HepG2 (cell line): ENCODE measurements around the gene DSCAM. TPM values are rescaled to one million over a fixed set of nuclear protein-coding genes. Genes with fewer than 3 reads are reported as not detected.

Experiments
- ATAC-seq: fragments of 200-7000 bp; cut with Tn5 transposase; 3 replicates; pipeline ENCODE4 v1.9.1; 2020; ENCODE audit warnings: mild to moderate bottlenecking, moderate library complexity
- BruUV-seq: library from RNA; stranded (reverse); fragments of 400-500 nt; replicated peaks from 2 replicates; lab custom pipeline; 2021; lab: Mats Ljungman, UMichigan
- CTCF ChIA-PET: fragments of 300-600 bp; formaldehyde crosslinking; extraction: SDS; loops from one replicate; lab custom pipeline; 2021; ENCODE audit warnings: low total read pairs, inconsistent platforms, low intra/inter-chr PET ratio; lab: Yijun Ruan, JAX
- POLR2A ChIA-PET: fragments of 350-600 bp; sonication (Branson Sonifier 250); formaldehyde crosslinking; loops from one replicate; lab custom pipeline; 2020; ENCODE audit warnings: antibody characterized with exemption, inconsistent platforms; lab: Yijun Ruan, JAX
- DNase-seq: peaks from one replicate; pipeline ENCODE4 v3.0.0-alpha.2; 2015; ENCODE audit warnings: low spot score
- FAIRE-seq: peaks from 3 replicates; lab custom pipeline; 2011; peaks lifted over from hg19 to GRCh38; lab: Jason Lieb, UNC
- H2AFZ ChIP-seq: one replicate; pipeline ENCODE4 v1.6.1; 2011; ENCODE audit warnings: low read length, inconsistent platforms
- H3K27ac ChIP-seq: fragments of 300-600 bp; 3 replicates; pipeline ENCODE4 v1.8.0; 2011; ENCODE audit warnings: mixed run types, mild to moderate bottlenecking, mixed read lengths, low read length, inconsistent platforms; ENCODE audit not compliant: insufficient read depth; ENCODE audit errors: extremely low read length
- H3K27me3 ChIP-seq, 2 experiments: fragments of 200-600 bp in 1 of 2; 2 replicates in 1 of 2; 3 replicates in 1 of 2; pipeline versions ENCODE4 v1.6.0 to v1.8.0; 2011; ENCODE audit warnings: low read length in 2 of 2, mild to moderate bottlenecking in 2 of 2, moderate library complexity in 2 of 2, inconsistent platforms in 1 of 2; ENCODE audit not compliant: insufficient read depth in 2 of 2, control insufficient read depth in 1 of 2
- H3K36me3 ChIP-seq, 2 experiments: fragments of 200-600 bp in 1 of 2; replicated peaks in 1 of 2; 2 replicates in 1 of 2; 3 replicates in 1 of 2; pipeline versions ENCODE4 v1.5.1 to v1.8.0; 2011; ENCODE audit warnings: low read length in 2 of 2, inconsistent platforms in 1 of 2; ENCODE audit not compliant: insufficient read depth in 2 of 2, control insufficient read depth in 1 of 2
- H3K4me1 ChIP-seq: 2 replicates; pipeline ENCODE4 v1.5.1; 2012; ENCODE audit warnings: low read length, inconsistent platforms; ENCODE audit not compliant: insufficient read depth
- H3K4me2 ChIP-seq: 2 replicates; pipeline ENCODE4 v1.6.0; 2011; ENCODE audit warnings: low read depth, low read length, inconsistent platforms
- H3K4me3 ChIP-seq, 3 experiments: fragments of 200-600 bp in 1 of 3; sonication (generic), shearing (Covaris generic) in 1 of 3; replicated peaks in 1 of 3; 2 replicates each; pipeline ENCODE4 v1.5.1; 2011 to 2016; ENCODE audit warnings: low read length in 3 of 3, inconsistent platforms in 2 of 3, low read depth in 2 of 3, mild to moderate bottlenecking in 2 of 3, control low read depth in 1 of 3, mixed read lengths in 1 of 3; ENCODE audit not compliant: insufficient read depth in 1 of 3
- H3K79me2 ChIP-seq: one replicate; pipeline ENCODE4 v1.6.1; 2011; ENCODE audit warnings: low read length, inconsistent platforms; ENCODE audit not compliant: insufficient read depth
- H3K9ac ChIP-seq: 2 replicates; pipeline ENCODE4 v1.6.0; 2011; ENCODE audit warnings: mild to moderate bottlenecking, low read depth, low read length, inconsistent platforms; ENCODE audit not compliant: insufficient read depth
- H3K9me3 ChIP-seq: 2 replicates; pipeline ENCODE4 v1.5.1; 2012; ENCODE audit warnings: mild to moderate bottlenecking, low read length
- H4K20me1 ChIP-seq: 2 replicates; pipeline ENCODE4 v1.6.0; 2011; ENCODE audit warnings: inconsistent platforms, mild to moderate bottlenecking, low read length, moderate library complexity; ENCODE audit not compliant: insufficient read depth
- ZNF207 ChIP-seq: fragments of 450-650 bp; IDR thresholded peaks from 2 replicates; pipeline ENCODE4 v1.6.1; 2016; ENCODE audit warnings: antibody characterized with exemption, borderline replicate concordance
- WGBS: methylation state at CpG from one replicate; pipeline ENCODE4 v1.1.6; 2017; ENCODE audit warnings: low lambda C conversion rate; 5-methylcytosine and 5-hydroxymethylcytosine counted together
- in situ Hi-C: cut with HindIII; loops from 2 replicates; pipeline ENCODE4 v1.10.0; 2017; ENCODE audit warnings: low pct_unique_long_range_greater_than_20kb; ENCODE audit not compliant: extremely low pct_ligation_motif_present
- intact Hi-C: fragments of 100-400 bp; cut with micrococcal nuclease; formaldehyde crosslinking; loops from one replicate; pipeline ENCODE4 v1.10.0; 2022; ENCODE audit not compliant: unreplicated experiment
- polyA plus RNA-seq, 8 experiments: library from polyadenylated mRNA; depleted of rRNA in 3 of 8; stranded (reverse) in 7 of 8; unstranded in 1 of 8; fragments of >200 nt; fragmentation: Illumina TruSeq in 4 of 8; extraction: Trizol in 4 of 8; gene quantifications; 2 replicates each; pipeline versions ENCODE4 v1.2.1 to v1.2.3, GENCODE V29; 2011 to 2016; ENCODE audit warnings: low read depth in 4 of 8, missing spikeins in 1 of 8, mixed read lengths in 1 of 8; ENCODE audit not compliant: insufficient read depth in 1 of 8
- total RNA-seq, 5 experiments: library from RNA; depleted of rRNA; stranded (reverse); fragments of >200 nt; fragmentation: Illumina TruSeq; extraction: Trizol; gene quantifications; 2 replicates each; pipeline ENCODE4 v1.2.3, GENCODE V29; 2016; ENCODE audit warnings: low read depth in 1 of 5
- TF ChIP-seq, protein P1 (sequence below): sonication (generic); formaldehyde crosslinking; IDR thresholded peaks from 2 replicates; pipeline ENCODE4 v1.9.0; 2021; ENCODE audit warnings: missing genetic modification reagents, borderline replicate concordance
- TF ChIP-seq, protein P2 (sequence below): sonication (generic); formaldehyde crosslinking; IDR thresholded peaks from 2 replicates; pipeline ENCODE4 v1.5.1; 2020; ENCODE audit warnings: missing genetic modification reagents, mild to moderate bottlenecking, borderline replicate concordance
- TF ChIP-seq, protein P3 (sequence below): sonication (generic); formaldehyde crosslinking; IDR thresholded peaks from 2 replicates; pipeline ENCODE4 v1.5.0; 2020; ENCODE audit warnings: mild to moderate bottlenecking, missing genetic modification reagents, borderline replicate concordance

DSCAM gene
- total and polyA plus RNA-seq, 2 of the 13 experiments (the other 11 are each of a cell fraction or from before 2014, with no cell fraction given) = not detected

DNA sequence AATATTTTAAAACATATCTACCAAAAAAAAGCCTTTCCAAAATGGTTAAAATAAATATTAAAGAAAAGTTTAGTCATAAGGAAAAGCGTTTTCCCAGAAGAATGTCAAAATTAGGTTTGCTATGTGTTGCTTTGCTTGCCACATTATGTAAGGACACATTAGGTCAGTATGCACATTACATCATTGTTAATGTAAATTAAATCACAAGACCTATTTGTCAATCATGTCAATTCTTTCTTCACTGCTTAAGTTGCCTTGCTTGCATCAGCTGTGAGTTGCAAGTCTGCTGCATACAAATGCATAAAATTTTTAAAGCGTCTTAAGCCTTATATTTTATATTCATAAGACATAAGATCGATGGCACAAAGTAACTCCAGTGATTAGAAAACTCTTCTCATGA is 530.9 kb downstream of the DSCAM start:
- Histone ChIP-seq H3K9me3 (peaks cover 87% of the 10 kb centered on the region), H3K4me2 (no peak overlapping the region)
- WGBS = 1% methylated on average over 3 of the region's 3 CpGs
- no peak for FAIRE-seq
- POLR2A ChIA-PET = no interaction called here
- TF ChIP-seq, protein P1, sequence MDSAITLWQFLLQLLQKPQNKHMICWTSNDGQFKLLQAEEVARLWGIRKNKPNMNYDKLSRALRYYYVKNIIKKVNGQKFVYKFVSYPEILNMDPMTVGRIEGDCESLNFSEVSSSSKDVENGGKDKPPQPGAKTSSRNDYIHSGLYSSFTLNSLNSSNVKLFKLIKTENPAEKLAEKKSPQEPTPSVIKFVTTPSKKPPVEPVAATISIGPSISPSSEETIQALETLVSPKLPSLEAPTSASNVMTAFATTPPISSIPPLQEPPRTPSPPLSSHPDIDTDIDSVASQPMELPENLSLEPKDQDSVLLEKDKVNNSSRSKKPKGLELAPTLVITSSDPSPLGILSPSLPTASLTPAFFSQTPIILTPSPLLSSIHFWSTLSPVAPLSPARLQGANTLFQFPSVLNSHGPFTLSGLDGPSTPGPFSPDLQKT = no peak
- TF ChIP-seq, protein P2, sequence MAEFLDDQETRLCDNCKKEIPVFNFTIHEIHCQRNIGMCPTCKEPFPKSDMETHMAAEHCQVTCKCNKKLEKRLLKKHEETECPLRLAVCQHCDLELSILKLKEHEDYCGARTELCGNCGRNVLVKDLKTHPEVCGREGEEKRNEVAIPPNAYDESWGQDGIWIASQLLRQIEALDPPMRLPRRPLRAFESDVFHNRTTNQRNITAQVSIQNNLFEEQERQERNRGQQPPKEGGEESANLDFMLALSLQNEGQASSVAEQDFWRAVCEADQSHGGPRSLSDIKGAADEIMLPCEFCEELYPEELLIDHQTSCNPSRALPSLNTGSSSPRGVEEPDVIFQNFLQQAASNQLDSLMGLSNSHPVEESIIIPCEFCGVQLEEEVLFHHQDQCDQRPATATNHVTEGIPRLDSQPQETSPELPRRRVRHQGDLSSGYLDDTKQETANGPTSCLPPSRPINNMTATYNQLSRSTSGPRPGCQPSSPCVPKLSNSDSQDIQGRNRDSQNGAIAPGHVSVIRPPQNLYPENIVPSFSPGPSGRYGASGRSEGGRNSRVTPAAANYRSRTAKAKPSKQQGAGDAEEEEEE = no peak
- no peak for TF ChIP-seq ZNF207
- TF ChIP-seq, protein P3, sequence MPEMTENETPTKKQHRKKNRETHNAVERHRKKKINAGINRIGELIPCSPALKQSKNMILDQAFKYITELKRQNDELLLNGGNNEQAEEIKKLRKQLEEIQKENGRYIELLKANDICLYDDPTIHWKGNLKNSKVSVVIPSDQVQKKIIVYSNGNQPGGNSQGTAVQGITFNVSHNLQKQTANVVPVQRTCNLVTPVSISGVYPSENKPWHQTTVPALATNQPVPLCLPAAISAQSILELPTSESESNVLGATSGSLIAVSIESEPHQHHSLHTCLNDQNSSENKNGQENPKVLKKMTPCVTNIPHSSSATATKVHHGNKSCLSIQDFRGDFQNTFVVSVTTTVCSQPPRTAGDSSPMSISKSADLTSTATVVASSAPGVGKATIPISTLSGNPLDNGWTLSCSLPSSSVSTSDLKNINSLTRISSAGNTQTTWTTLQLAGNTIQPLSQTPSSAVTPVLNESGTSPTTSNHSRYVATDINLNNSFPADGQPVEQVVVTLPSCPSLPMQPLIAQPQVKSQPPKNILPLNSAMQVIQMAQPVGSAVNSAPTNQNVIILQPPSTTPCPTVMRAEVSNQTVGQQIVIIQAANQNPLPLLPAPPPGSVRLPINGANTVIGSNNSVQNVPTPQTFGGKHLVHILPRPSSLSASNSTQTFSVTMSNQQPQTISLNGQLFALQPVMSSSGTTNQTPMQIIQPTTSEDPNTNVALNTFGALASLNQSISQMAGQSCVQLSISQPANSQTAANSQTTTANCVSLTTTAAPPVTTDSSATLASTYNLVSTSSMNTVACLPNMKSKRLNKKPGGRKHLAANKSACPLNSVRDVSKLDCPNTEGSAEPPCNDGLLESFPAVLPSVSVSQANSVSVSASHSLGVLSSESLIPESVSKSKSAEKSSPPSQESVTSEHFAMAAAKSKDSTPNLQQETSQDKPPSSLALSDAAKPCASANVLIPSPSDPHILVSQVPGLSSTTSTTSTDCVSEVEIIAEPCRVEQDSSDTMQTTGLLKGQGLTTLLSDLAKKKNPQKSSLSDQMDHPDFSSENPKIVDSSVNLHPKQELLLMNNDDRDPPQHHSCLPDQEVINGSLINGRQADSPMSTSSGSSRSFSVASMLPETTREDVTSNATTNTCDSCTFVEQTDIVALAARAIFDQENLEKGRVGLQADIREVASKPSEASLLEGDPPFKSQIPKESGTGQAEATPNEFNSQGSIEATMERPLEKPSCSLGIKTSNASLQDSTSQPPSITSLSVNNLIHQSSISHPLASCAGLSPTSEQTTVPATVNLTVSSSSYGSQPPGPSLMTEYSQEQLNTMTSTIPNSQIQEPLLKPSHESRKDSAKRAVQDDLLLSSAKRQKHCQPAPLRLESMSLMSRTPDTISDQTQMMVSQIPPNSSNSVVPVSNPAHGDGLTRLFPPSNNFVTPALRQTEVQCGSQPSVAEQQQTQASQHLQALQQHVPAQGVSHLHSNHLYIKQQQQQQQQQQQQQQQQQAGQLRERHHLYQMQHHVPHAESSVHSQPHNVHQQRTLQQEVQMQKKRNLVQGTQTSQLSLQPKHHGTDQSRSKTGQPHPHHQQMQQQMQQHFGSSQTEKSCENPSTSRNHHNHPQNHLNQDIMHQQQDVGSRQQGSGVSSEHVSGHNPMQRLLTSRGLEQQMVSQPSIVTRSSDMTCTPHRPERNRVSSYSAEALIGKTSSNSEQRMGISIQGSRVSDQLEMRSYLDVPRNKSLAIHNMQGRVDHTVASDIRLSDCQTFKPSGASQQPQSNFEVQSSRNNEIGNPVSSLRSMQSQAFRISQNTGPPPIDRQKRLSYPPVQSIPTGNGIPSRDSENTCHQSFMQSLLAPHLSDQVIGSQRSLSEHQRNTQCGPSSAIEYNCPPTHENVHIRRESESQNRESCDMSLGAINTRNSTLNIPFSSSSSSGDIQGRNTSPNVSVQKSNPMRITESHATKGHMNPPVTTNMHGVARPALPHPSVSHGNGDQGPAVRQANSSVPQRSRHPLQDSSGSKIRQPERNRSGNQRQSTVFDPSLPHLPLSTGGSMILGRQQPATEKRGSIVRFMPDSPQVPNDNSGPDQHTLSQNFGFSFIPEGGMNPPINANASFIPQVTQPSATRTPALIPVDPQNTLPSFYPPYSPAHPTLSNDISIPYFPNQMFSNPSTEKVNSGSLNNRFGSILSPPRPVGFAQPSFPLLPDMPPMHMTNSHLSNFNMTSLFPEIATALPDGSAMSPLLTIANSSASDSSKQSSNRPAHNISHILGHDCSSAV (CRISPR knock-in tag) = no peak
- TF ChIP-seq, all 625 proteins: peak for 0
- H3K4me3 ChIP-seq = no peak overlapping the region
- BruUV-seq = no TSS peak
- in situ Hi-C loops = no loop called here
- no peaks in the 10 kb centered on the region for H3K79me2 ChIP-seq
- no peaks in the 10 kb centered on the region for H3K27me3 ChIP-seq
- CTCF ChIA-PET = no interaction called here
- H3K36me3 ChIP-seq = no peaks in the 10 kb centered on the region
- intact Hi-C loops = no loop called here
- no peak overlapping the region for H3K27ac ChIP-seq
- DNase-seq (no peak), ATAC-seq (no peak)
- no peak overlapping the region for H2AFZ ChIP-seq
- H3K4me1 ChIP-seq = no peaks in the 10 kb centered on the region
- H3K9ac ChIP-seq = no peak overlapping the region
- H4K20me1 ChIP-seq = no peaks in the 10 kb centered on the region
